Suprapubic skin (tissue), 4 donors: ENCODE measurements around the gene FLNB.

Source experiments
- CTCF ChIP-seq, 2 donors: fragments of 200-600 bp in 1 of 2; fragments of 450-650 bp in 1 of 2; sonication (generic) in 1 of 2; IDR thresholded peaks; one replicate each; pipeline ENCODE4 v1.5.1; 2016 to 2019; ENCODE audit warnings: antibody characterized with exemption in 2 of 2, mild to moderate bottlenecking in 1 of 2, moderate library complexity in 1 of 2
- EP300 ChIP-seq: sonication (generic); formaldehyde crosslinking; IDR thresholded peaks from one replicate; pipeline ENCODE4 v1.6.1; 2017; ENCODE audit warnings: antibody characterized with exemption
- POLR2A ChIP-seq, 2 donors: fragments of 450-650 bp; IDR thresholded peaks; one replicate each; pipeline ENCODE4 v1.6.1; 2017; ENCODE audit warnings: antibody characterized with exemption in 2 of 2, mild to moderate bottlenecking in 2 of 2, moderate library complexity in 2 of 2
- POLR2AphosphoS5 ChIP-seq, 3 donors: sonication (generic); formaldehyde crosslinking; IDR thresholded peaks; one replicate each; pipeline ENCODE4 v1.6.1; 2017; ENCODE audit warnings: antibody characterized with exemption in 3 of 3

- TF ChIP-seq CTCF (IDR thresholded peaks at IDR 0.05) (no peak), POLR2A (IDR thresholded peaks at IDR 0.05) (no peak), EP300 (no peak), POLR2AphosphoS5 (IDR thresholded peaks at IDR 0.05) (no peak)
These were observed 2.6 kb upstream of the FLNB start for GRCh38 chr3:58005669-58006068.
